Endothelial cell of umbilical vein (primary cell): ENCODE results near the gene CERKL.

Experiments used
- CTCF ChIP-seq, 2 donors: IDR thresholded peaks; 1 replicate in 1 of 2; 2 replicates in 1 of 2; pipeline ENCODE4 v1.5.1; 2011; ENCODE audit warnings: low read length in 2 of 2, mild to moderate bottlenecking in 2 of 2, moderate library complexity in 2 of 2, control low read depth in 1 of 2, inconsistent platforms in 1 of 2, low read depth in 1 of 2; ENCODE audit not compliant: insufficient read depth in 1 of 2; ENCODE audit errors: extremely low read depth in 1 of 2
- EZH2 ChIP-seq: IDR thresholded peaks from 2 replicates; pipeline ENCODE4 v1.6.1; 2012; ENCODE audit warnings: borderline replicate concordance, low read depth, mild to moderate bottlenecking, moderate library complexity, low read length, inconsistent platforms; ENCODE audit not compliant: severe bottlenecking
- FOS ChIP-seq: IDR thresholded peaks from 2 replicates; pipeline ENCODE4 v1.6.1; 2011; ENCODE audit warnings: mild to moderate bottlenecking, low read length, moderate library complexity, borderline replicate concordance; ENCODE audit not compliant: insufficient read depth
- MAX ChIP-seq: IDR thresholded peaks from 2 replicates; pipeline ENCODE4 v1.6.1; 2011; ENCODE audit not compliant: insufficient read depth, insufficient read length
- POLR2A ChIP-seq: IDR thresholded peaks from 2 replicates; pipeline ENCODE4 v1.6.1; 2012; ENCODE audit warnings: low read depth, mild to moderate bottlenecking, control low read depth, low read length
- POLR2AphosphoS5 ChIP-seq: IDR thresholded peaks from 2 replicates; pipeline ENCODE4 v1.6.1; 2012; ENCODE audit warnings: low read depth, mild to moderate bottlenecking, control low read depth, low read length, moderate library complexity; ENCODE audit not compliant: insufficient read depth

- TF ChIP-seq CTCF (IDR thresholded peaks at IDR 0.05; ENCODE audit: extremely low read depth in 1 of 2, insufficient read depth in 1 of 2, low read depth in 1 of 2, low read length in 2 of 2): no peak
- no peak for TF ChIP-seq MAX
- no peak for TF ChIP-seq POLR2AphosphoS5
- TF ChIP-seq POLR2A: no peak
- no peak for TF ChIP-seq FOS
- no peak for TF ChIP-seq EZH2
These were observed 30.2 kb downstream of the CERKL start for GRCh38 chr2:181626671-181627070.
